Esophagus squamous epithelium (tissue), 4 donors: ENCODE data around the gene CD19.

Experiments used
- POLR2A ChIP-seq, 4 donors: fragments of 450-650 bp; IDR thresholded peaks; one replicate each; pipeline ENCODE4 v1.6.1; 2017; ENCODE audit warnings: antibody characterized with exemption in 4 of 4, mild to moderate bottlenecking in 4 of 4, moderate library complexity in 3 of 4
- TF ChIP-seq, protein P1 (sequence below), 6 experiments: fragments of 450-650 bp in 4 of 6; fragments of 200-600 bp in 2 of 6; sonication (generic) in 2 of 6; IDR thresholded peaks; one replicate each; pipeline ENCODE4 v1.5.1; 2016 to 2019; ENCODE audit warnings: antibody characterized with exemption in 6 of 6, mild to moderate bottlenecking in 4 of 6, moderate library complexity in 4 of 6

DNA sequence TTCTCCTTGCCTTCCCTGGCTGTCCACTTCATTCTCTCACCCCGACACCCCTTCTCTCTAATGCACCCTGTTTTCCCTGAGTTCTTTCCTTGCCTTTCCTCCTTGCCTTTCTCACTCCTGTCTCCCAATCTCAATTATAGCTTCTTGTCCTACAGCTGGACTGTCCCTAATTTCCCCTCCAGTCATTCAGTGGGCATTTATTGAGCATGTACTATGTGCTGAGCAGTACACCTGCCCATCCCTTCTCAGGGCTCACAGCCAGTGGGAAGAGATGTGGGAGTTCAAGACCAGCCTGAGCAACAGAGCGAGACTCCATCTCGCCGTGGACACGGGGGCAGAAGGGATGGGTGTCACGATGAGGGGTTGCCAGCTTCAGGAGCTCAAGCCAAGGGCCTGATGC is 47.7 kb upstream of the CD19 start:
- TF ChIP-seq, protein P1, sequence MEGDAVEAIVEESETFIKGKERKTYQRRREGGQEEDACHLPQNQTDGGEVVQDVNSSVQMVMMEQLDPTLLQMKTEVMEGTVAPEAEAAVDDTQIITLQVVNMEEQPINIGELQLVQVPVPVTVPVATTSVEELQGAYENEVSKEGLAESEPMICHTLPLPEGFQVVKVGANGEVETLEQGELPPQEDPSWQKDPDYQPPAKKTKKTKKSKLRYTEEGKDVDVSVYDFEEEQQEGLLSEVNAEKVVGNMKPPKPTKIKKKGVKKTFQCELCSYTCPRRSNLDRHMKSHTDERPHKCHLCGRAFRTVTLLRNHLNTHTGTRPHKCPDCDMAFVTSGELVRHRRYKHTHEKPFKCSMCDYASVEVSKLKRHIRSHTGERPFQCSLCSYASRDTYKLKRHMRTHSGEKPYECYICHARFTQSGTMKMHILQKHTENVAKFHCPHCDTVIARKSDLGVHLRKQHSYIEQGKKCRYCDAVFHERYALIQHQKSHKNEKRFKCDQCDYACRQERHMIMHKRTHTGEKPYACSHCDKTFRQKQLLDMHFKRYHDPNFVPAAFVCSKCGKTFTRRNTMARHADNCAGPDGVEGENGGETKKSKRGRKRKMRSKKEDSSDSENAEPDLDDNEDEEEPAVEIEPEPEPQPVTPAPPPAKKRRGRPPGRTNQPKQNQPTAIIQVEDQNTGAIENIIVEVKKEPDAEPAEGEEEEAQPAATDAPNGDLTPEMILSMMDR (IDR thresholded peaks at IDR 0.05) = no peak
- TF ChIP-seq POLR2A (IDR thresholded peaks at IDR 0.05) = no peak
